Activated CD4-positive, alpha-beta T cell treated with anti-CD3 and anti-CD28 coated beads for 4 hours (primary cell): ENCODE measurements around the gene ZFP64.
A peak's percentile ranks its signal among the peaks of the same experiment; 100 is the strongest.
"Not testable (repeated sequence)": the region's sequence is repeated elsewhere in the genome, so short reads cannot be mapped to it uniquely, and the experiment has no call there.

Experiments
- DNase-seq, 2 donors: peaks; one replicate each; pipeline ENCODE4 v3.0.0-alpha.2; 2020

ZFP64 gene

DNA sequence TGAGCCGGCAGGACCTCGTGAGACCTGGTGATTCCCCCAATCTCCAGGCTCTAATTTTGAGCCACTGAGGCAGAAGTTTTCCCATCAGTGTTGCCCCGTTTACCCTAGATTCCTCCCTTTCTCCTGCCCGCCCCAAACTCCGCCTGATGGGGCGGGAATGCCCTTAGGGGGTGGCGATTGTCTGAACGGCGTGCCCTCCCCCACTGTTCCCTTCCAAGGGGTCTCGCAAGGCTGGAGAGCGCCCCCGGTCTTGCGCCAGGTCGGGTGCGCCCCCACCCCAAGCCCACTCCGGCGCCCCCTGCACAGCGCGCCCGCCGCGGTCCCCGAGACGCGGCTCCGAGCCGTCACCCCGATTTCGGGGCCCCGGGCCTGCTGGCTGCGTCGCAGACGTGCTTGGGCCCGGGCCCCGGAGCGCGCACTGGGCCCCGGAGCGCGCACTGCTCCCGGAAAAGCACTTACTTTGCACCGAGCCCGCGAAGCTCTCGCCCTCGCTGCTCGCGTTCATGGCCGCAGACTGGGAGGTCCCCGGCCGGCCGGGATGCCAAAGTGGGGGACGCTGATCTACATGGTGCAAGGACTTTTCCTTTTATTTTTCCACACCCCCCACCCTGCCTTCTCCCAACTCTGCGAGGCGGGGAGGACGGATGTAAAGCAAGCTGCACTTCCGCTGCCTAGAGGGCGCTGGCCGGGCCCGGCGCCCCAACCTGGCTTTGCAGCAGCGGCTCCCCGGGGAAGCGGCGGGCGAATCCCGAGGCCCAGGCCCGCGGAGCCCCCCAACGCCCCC is at the start of gene ZFP64:
TSS of gene ZFP64 (minus strand) at position 648 of the 784 bp plus-strand sequence. CDS start at position 505, 143 bp downstream.
- peak; percentile 62 to 67 for DNase-seq

DNA sequence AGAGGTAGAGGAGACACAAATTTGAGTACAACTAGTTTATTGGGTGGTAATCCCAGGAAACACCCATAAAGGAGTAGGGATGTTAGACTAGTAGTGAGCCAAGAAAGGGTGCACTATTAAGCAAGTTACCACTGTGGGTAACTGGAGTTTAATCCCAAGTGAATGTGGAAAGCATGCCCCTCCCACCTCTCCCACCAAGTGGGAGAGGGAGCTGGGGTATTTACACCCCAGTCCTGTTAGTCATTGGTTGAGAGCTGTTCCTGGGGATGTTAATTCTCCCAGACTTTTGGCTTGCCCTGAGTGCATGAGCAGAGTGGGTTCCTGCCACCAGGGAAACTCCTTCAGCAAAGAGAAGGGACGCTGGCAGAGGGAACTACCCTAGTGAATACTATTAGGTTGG is 49.2 kb upstream of the ZFP64 start:
- DNase-seq, result no peak

DNA sequence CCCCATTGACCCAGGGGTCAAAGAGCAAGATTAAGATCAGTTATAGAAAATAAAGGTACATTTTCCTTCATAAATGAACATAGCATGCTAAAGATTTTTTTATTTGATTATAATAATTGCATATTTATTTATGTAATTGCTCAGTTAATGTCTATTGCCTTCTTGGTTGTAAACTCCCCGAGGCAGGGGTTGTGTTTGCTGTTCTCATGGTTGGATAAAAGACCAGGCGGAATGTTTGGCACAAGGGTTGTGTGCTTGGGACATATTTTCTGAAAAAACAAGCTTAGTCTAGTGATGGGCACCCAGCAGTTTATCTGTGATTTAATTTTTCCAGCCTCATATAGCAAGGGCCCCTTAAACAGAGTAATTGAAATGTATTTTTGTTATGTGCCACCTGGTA is 47.5 kb upstream of the ZFP64 start:
- no peak for DNase-seq

DNA sequence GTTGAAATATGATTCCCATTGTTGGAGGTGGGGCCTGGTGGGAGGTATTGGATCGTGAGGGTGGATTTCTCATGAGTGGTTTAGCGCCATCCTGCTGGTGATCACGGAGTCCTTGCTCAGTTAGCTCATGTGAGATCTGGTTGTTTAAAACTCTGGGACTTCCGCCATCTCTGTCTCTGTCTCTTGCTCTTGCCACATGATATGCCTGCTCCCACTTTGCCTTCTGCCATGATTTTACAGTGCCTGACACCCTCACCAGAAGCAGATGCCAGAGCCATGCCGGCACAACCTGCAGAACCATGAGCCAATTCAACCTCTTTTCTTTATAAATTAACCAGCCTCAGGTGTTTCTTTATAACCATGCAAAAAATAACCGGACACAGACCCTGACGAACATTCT is 44.7 kb upstream of the ZFP64 start:
- DNase-seq, result no peak

DNA sequence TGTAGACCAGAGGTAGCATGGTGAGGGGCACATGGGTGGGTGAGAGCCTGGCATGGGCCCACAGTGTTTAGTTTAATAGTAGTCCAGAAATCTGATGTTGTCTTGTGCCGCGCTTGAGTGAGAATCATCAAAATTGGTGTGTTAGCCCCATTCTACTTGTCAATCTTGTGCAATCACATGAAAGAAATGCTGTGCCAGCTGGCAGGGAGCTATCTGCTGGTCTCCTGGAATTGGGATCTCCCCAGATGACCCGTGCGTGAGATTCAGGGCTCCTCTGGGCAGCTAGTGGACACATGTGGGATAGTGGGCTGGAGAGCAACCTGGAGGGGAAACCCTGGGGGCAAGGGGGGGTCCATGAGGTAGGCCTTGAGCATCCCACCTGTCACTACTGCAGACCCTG is 43.5 kb upstream of the ZFP64 start:
- DNase-seq, result no peak

DNA sequence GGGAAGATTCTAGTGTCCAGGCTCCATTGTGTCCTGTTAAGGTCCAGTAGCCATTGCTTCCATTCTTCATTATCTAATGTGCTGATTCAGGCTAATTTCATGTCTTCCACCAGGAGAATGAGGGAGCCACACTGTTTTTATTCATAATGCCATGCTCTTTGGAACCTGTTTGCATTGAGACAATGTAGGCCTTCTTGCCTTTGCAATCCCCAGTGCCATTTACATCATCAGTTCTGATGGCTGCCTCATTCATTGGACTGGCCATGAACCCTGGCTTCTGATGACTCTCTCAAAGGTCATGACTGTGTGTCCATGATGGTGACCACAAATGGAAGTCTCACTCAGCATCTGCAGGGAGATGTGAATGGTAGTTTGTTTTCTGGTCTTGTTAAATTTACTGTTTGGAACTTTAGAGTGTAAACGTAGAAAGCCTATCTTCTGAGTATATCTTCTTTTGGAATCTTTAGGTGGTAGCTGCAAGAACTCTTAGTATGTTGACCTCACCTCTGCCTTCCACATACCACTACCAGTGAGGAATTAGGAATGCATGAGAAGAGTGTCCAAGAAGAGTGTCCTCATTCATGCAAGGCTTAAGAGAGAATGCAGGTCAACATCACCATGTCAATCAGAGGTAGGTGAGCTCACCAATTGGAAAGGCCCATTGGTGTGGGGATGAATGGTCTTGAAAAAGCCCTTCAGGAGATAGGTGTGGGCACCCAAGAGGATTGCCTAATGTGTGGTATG is 42.9 kb upstream of the ZFP64 start:
- no peak for DNase-seq

DNA sequence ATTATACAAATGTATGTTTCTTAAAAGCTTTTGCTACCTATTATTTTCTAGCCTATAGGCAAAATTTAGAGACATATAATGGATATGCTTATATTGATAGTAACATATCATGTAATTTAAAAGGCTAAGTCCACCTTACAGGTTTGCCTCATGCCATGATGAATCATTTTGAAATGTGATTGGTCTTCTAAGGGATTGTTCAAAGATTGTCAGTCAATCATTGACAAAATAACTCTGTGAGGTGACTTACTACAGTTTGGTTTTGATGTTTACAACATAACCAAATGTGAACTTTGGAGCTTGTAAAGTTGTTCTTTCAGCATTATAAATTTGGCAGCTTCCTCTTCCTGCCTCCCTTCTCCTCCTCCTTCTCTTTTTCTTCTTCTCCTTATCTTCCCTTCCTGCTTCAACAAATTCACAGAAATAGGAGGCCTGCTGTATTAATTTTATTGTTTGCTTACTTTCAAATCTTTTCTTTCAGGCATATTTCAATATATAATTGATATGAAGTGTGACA is 39.7 kb upstream of the ZFP64 start:
- DNase-seq, result no peak

DNA sequence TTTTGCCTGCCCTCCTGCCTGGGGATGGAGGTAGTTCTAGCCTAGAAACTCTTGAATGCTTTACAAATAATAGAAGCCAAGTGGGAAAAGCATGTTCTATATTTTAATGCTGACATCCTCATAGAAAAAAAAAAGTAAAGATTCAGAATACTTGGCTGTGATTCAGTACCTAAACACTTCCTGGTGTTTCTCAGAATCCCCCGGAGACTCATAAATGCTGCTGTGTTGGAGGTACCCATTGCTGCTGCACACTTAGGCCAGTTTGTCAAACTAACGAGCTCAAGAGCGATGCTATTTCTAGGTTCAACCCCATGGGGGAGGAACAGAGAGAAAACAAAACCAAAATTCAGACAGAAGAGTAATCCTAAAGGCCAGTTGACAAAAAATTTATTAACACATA is 38.8 kb upstream of the ZFP64 start:
- no peak for DNase-seq

DNA sequence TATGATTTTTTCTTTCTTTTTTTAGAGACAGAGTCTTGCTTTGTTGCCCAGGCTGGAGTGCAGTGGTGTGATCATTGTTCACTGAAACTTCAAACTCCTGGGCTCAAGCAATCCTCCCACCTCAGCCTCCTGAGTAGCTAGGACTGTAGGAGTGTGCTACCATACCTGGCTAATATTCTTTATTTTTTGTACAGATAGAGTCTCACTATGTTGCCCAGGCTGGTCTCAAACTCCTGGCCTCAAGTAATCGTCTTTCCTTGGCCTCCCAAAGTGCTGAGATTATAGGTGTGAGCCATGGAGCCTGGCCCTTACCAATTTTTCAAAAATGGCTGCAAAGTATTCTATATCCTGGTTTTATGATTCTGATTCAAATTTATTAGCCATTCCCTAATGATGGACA is 37.8 kb upstream of the ZFP64 start:
- DNase-seq, result not testable (repeated sequence)

DNA sequence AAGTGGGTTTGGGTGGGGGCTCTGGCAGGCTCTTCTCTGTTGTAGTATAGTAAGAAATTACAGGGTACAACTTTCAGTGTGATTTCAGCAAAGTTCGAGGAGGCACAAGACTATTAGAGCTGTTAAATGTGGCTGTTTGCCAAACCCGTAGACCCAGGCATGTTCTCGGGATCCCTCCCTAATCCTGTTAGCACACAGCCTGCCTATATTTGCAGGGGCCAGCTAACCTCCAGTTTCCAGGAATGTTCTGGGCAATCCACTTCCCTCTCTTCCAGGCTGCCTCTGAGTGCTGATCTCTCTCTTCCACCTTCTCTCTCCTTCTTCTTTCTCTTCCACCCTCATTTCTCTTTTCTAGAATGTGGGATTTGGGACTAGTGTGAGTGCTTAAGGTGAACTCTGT is 34.8 kb upstream of the ZFP64 start:
- DNase-seq, result no peak

DNA sequence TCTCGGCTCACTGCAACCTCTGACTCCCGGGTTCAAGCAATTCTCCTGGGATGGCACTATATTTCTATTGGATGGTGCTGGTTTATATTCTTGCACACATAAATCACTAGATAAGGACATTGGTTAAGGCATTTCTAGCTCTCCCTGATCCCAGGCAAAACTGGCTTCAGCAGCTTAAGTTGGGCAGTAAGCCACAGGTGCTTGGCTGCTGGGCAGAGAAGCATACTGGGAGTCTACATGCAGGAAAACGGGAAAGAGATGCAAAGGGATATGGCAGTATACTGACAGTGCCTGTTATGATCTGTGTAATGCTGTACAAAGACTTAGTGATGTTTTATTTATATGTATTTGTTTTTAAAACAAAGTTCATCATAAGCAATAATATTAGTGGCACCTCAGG is 33.3 kb upstream of the ZFP64 start:
- no peak for DNase-seq

DNA sequence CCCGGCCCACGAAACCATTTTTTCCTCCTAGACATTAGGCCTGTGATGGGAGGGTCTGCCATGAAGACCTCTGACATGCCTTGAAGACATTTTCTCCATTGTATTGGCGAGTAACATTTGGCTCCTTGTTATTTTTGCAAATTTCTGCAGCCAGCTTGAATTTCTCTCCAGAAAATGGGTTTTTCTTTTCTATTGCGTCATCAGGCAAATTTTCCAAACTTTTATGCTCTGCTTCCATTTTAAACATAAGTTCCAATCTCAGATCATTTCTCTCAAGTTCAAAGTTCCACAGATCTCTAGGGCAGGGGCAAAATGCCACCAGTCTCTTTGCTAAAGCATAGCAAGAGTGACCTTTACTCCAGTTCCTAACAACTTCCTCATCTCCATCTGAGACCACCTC is 29.8 kb upstream of the ZFP64 start:
- not testable (repeated sequence) for DNase-seq

DNA sequence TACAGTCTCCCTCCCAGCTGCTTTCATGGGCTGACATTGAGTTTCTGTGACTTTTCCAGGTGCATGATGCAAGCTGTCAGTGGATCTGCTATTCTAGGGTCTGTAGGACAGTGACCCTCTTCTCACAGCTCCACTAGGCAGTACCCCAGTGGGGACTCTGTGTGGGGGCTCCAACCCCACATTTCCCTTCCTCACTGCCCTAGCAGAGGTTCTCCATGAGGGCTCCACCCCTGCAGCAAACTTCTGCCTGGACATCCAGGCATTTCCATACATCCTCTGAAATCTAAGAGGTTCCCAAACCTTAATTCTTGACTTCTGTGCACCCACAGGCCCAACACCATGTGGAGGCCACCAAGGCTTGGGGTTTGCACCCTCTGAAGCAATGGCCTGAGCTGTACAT is 29.3 kb upstream of the ZFP64 start:
- DNase-seq, result not testable (repeated sequence)

DNA sequence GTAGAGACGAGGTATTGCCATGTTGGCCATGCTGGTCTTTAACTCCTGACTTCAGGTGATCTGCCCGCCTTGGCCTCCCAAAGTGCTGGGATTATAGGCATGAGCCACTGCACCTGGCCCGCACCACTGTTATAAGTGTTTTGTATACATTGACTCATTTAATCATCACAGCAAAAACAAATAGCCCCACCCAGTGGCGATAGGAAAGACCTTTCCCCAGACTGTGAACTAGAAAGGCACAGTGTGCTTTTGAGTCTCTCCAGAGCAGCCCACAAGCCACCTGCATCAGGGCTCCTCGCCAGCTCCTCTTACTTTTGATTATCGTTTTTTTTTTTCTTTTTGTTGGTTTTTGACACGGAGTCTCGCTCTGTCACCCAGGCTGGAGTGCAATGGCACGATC is 27.9 kb upstream of the ZFP64 start:
- DNase-seq, result no peak

DNA sequence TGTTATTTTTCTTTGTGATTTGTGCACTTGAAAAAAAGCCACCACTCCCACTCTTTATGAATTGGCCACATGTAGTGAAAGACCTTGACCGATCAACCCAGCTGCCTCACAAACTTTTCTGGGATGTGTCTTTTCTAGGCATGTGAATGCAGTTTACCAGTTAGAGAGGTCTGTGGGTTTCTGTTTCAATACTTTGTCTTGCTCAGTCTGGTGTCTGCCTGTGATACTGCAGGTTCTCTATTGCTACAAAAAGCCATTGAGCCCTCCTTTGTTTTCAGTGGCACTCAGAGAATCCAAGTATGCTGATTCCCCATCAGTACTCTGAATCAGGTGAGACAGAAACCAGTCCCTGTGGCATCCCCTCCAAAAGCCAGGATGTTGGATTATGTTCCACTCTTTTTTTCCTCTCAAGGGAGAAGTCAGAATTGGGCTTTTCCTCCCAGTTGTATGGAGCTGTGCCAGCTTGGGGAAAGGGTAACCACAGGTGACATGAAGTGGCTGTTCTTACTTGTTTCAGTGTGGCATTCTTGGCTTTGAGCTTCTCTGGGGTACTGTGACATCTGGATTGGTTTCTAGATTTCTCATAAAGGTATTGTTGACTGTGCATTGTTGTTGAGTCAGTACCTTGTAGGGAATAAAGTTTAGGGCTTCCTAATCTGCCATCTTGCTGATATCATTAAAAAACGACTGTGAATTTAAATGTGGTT is 26.3 kb upstream of the ZFP64 start:
- DNase-seq, result no peak

DNA sequence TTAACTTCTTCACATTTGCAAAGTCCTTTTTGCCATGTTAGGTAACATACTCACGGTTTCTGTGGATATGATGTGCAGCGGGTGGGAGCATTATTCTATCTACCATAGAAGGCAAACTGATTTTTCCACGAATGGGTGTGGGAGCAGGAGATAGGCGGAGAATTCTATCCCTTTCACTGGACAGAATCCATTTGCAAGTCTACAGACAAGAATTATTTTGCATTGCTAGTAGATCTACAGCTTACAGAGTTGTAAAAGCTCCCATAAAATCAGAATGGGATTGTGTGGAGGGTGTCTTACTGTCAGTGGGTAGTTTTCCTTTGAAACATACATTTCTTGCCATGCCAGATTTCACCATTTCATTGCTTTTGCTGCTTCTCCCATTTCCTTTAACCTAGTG is 22.4 kb upstream of the ZFP64 start:
- no peak for DNase-seq

DNA sequence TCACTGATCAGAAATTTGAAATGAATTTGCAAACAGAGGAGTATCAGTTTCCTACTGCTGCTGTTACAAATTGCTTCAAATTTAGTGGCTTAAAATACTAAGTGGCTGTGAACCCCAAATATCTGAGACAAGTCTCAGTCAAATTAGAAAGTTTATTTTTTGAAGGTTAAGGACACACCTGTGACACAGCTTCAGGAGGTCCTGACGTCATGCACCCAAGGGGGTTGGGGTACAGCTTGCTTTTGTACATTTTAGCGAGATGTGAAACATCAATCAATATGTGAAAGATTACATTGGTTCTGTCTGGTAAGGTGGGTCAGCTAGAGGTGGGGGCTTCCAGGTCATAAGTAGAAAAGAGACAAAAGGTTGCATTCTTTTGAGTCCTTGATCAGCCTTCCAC is 21.4 kb upstream of the ZFP64 start:
- DNase-seq, result no peak

DNA sequence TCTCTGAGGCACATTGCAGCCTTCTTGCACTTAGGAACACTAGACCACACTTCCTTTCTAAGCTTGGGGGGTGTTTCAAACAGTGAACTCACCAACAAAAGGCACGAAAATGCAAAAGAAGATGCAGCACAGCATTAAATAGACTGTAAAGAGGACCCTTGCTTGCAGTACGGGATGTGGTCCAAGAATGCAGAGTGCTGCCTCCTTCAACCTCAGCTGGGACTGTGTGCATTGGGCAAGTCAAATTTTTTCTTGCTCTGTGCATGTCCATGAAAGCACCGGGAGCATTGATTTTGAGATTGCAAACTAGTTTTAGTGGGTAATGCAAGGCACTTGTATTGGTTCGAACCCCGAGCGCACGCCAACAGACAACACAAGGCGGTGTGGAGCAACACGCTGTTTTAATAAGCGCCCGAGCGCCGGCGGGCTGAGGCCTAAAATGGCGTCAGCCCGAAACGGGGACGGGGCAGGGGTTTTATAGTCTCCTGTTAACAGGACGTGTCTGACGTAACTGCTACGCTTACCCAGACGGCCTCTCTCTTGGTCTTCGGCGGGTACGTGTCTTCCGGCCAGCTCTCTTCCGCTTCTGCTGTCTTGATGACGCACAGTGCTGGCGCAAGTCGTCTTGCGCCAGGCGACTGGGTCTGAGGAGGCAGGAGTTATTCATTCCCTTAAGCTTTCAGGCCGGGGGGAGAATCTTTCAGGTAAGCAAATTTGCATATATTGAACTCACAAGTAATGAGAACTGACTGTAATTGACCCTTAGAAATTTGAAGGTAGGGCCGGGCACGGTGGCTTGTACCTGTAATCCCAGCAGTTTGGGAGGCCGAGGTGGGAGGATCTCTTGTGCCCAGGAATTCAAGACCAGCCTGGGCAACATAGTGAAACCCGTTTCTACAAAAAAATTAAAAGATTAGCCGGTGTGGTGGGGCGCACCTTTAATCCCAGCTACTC is 18.7 kb upstream of the ZFP64 start:
- no peak for DNase-seq

DNA sequence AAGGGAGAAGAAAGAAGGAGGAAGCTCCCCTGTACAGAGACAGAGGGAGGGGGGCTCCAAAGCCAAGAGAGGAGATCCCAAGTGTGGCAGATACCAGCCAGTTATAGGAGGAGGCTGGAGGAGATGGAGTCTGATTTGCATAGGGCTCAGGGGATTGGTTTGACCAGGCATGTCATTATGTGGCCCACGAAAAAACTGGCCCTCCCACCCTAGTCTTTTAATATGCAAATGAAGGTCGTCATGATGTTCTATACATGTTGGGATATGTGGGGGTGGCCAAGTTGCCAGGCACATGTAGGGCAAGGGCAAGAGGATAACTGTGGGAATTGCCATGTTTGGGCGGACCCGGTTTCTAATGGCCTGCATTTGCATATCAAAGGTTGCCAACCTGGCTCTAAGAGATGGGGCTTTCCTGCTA is 17.6 kb upstream of the ZFP64 start:
- no peak for DNase-seq

DNA sequence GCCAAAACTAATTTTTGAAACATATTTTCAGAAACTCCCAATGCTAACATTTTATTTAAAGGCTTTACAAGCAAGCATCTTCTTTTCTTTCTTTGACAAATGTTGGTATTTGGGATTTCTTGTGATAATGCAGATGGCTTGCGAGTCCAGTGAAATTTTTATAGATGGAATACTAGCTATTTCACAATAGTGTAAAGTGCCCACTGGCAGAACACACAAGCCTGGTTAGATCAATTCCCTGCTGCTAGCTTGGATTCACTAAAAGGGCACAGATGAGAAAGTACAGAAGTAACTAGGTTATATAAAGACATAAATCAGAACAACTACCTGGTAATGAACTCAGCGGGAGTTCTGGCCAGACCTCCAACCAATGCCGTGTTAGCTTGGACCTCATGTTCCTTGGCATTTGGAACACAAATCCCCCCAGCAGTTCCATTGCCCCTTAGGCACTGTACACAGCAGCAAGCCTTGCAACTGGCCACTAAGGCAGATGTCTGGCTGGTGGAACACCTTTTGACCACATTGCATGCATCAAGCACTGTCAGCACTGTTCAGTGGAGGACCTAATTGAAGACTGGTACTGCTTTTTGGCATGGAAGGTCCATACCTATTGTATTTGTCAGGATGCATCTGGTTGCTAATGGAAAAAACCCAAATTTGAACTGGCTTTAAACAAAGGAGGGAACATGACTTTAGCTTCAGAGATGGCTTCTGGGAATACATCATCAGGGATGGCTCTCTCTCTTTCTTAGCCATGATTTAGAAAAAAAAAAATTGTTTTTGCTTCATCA is 15.6 kb upstream of the ZFP64 start:
- DNase-seq, result no peak

DNA sequence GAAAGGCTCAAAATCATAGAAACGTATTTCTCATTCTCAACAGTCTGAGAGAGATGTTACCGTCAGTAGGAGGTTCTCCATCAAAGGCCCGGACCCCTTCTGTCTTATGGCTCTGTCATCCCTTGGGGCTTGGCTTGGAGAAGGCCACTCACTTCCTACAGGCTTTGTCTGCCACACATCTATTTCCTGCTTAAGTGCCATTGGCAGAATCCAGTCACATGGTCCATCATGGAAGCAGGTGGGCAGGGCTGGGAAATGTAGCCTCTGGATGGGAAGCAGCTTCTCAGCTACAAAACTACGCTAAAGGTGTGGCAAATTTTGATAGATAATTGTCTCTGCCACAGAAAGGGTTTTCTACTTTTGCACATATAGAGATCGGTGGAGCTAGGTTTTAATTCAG is 12.6 kb upstream of the ZFP64 start:
- DNase-seq, result no peak

DNA sequence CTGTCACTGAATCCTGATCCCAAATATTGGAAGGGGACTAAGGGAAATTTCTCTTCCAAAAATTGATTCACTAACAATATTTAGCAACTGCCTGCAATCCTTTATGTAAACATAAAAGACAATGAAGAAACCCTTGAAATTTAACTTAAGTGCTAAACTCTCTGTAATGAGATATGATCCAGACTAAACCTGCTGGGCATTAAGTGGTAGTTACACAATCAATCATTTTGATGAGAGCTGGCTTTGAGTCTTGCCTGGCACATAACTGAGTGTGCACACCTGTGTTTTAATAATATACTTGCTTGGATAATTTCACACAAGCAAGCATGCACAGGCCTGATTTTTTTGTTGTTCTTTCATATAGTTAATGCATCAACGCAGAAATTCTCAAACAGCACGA is 9.8 kb upstream of the ZFP64 start:
- no peak for DNase-seq
